ENCODE data around the gene CCDC70. TPM values are rescaled to one million over a fixed set of nuclear protein-coding genes. Genes with fewer than 3 reads are reported as not detected.

Gene CCDC70
- total and polyA plus RNA-seq, 8 donors, result not detected

DNA sequence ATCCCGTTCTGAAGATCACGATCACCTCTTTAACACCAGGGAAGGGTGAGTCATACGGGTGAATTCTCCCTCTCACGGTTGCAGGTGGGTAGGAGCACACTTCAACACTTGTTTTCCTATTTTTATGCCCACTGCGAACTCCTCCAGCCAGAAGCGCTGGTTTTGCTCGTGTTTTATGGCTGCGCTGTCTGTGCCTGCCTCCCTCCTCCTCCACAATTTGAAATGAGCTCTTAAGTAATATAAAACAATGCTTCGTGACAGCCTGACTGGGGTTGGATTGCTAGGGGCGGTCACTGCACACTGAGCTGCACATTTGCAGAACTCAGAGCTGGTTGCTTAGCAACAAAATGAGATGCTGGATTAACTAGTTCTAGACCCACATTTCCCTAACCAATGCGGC lies 12.9 kb downstream of the CCDC70 start:
- Histone ChIP-seq H3K27ac (no peak overlapping the region), H3K4me3 (no peak overlapping the region), H3K36me3 (no peaks in the 10 kb centered on the region), H3K9me3 (no peaks in the 10 kb centered on the region), H3K27me3 (no peaks in the 10 kb centered on the region), H3K4me1 (no peaks in the 10 kb centered on the region)
- intact Hi-C loops (cut with DNase I; ENCODE audit: low total_unique reads), result no loop called here
- TF ChIP-seq EP300 (IDR thresholded peaks at IDR 0.05), result no peak
- no peak for TF ChIP-seq POLR2A (IDR thresholded peaks at IDR 0.05)
- no peak for TF ChIP-seq POLR2AphosphoS5 (IDR thresholded peaks at IDR 0.05)
- TF ChIP-seq, protein P1, sequence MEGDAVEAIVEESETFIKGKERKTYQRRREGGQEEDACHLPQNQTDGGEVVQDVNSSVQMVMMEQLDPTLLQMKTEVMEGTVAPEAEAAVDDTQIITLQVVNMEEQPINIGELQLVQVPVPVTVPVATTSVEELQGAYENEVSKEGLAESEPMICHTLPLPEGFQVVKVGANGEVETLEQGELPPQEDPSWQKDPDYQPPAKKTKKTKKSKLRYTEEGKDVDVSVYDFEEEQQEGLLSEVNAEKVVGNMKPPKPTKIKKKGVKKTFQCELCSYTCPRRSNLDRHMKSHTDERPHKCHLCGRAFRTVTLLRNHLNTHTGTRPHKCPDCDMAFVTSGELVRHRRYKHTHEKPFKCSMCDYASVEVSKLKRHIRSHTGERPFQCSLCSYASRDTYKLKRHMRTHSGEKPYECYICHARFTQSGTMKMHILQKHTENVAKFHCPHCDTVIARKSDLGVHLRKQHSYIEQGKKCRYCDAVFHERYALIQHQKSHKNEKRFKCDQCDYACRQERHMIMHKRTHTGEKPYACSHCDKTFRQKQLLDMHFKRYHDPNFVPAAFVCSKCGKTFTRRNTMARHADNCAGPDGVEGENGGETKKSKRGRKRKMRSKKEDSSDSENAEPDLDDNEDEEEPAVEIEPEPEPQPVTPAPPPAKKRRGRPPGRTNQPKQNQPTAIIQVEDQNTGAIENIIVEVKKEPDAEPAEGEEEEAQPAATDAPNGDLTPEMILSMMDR (IDR thresholded peaks at IDR 0.05), result no peak
- DNase-seq, result no peak
- WGBS, 5 donors, result 69 to 77% (median 72%) methylated on average over 11 of the region's 11 CpGs

DNA sequence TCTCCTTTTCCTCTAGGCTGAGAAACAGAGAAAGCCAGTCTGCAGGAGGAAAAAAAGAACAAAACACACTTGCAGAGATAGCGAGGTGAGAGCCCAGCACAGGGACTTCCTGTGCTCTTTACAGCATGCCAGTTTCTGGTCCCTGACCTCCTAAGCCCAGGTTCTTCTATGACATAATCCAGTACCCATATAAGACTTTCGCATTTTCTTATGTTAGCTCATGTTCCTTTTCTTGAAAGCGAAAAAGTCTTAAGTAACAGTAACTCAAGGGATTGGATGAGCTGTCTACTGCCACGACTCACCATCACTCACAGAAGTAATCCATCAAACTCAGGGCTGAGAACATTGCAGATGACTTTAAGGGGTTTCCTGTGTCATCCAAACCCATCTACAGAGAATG lies 17.4 kb downstream of the CCDC70 start:
- H3K27ac ChIP-seq, result no peak overlapping the region
- no peaks in the 10 kb centered on the region for H3K27me3 ChIP-seq
- H3K4me3 ChIP-seq, result no peak overlapping the region
- intact Hi-C loops (cut with DNase I; ENCODE audit: low total_unique reads), result no loop called here
- H3K9me3 ChIP-seq, result peaks cover 0 to 15% (median 3%) of the 10 kb centered on the region in 4 donors
- 84 to 92% (median 89%) methylated on average over 4 of the region's 4 CpGs for WGBS, 5 donors
- H3K36me3 ChIP-seq, result no peaks in the 10 kb centered on the region
- TF ChIP-seq POLR2AphosphoS5 (IDR thresholded peaks at IDR 0.05), result no peak
- TF ChIP-seq POLR2A (IDR thresholded peaks at IDR 0.05), result no peak
- TF ChIP-seq, protein P1 (IDR thresholded peaks at IDR 0.05), result no peak
- TF ChIP-seq EP300 (IDR thresholded peaks at IDR 0.05), result no peak
- no peak for DNase-seq
- no peaks in the 10 kb centered on the region for H3K4me1 ChIP-seq

DNA sequence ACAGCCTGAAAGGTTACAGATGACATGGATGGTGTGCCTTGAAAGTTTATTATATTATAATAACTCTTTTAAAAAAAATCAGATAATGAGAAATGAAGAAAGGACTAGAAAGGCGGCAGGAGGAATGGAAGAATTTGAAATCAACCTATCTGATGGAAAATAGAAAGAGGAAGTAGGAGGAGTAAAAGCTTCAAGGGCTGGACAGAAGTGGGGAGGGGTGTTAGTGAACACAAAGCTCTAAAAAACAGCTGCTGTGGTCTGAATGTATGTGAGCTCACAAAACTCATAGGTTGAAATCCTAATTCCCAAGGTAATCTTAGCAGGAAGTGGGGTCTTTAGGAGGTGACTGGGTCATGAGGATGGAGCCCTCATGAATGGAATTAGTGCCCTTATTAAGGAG lies 19.5 kb downstream of the CCDC70 start:
- no peaks in the 10 kb centered on the region for H3K4me1 ChIP-seq
- intact Hi-C loops (cut with DNase I; ENCODE audit: low total_unique reads), result no loop called here
- TF ChIP-seq POLR2AphosphoS5 (IDR thresholded peaks at IDR 0.05) (no peak), EP300 (IDR thresholded peaks at IDR 0.05) (no peak), POLR2A (IDR thresholded peaks at IDR 0.05) (no peak)
- TF ChIP-seq, protein P1 (IDR thresholded peaks at IDR 0.05), result no peak

DNA sequence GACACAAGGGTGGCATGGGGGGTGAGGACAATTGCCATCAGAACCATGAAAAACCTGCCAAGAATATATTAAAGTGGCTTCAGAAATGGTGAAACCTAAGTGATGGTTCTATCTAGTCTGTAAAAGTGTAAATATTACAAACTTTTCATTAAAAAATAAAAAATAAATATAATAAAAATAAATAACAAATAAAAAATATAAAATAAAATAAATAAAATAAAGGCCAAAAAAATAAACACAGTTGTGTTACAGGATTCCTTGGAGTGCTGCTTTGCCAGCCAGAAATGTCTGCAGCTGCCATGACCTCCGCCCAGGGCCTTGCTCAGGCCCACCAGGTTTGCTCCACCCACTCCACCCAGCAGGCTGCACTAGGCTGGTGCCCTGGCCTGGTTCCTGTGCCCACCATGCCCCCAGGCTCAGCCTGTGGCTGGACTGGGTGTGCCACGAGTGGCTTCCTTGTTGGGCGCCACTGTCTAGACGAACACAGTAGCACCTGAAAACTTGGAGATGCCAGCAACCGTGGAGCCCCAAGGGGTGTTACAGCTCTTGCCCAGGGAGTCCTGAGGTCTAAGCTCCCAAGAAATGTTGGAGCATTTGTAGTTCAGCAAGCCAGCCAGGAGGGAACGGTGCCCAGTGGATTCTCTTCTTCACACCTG lies 20.9 kb downstream of the CCDC70 start:
- intact Hi-C loops (cut with DNase I; ENCODE audit: low total_unique reads), result no loop called here
- 88 to 97% (median 95%) methylated on average over 5 to 6 of the region's 6 CpGs for WGBS, 5 donors
- Histone ChIP-seq H3K36me3 (no peaks in the 10 kb centered on the region), H3K27ac (no peak overlapping the region), H3K4me1 (no peaks in the 10 kb centered on the region), H3K9me3 (peaks cover 0 to 15% (median 3%) of the 10 kb centered on the region in 4 donors), H3K27me3 (no peaks in the 10 kb centered on the region), H3K4me3 (no peak overlapping the region)
- TF ChIP-seq, protein P1 (IDR thresholded peaks at IDR 0.05), result no peak
- TF ChIP-seq POLR2A (IDR thresholded peaks at IDR 0.05) (no peak), POLR2AphosphoS5 (IDR thresholded peaks at IDR 0.05) (no peak), EP300 (IDR thresholded peaks at IDR 0.05) (no peak)
- DNase-seq, result no peak

More for the DNA sequence above, 19.5 kb downstream of the CCDC70 start:
- no peak for DNase-seq
- Histone ChIP-seq H3K9me3 (peaks cover 0 to 15% (median 3%) of the 10 kb centered on the region in 4 donors), H3K36me3 (no peaks in the 10 kb centered on the region), H3K4me3 (no peak overlapping the region), H3K27ac (no peak overlapping the region), H3K27me3 (no peaks in the 10 kb centered on the region)
- WGBS, 5 donors, result 81 to 94% (median 87%) methylated on average over 1 of the region's 1 CpG
